Measurements from ENCODE around the gene BASP1.

DNA sequence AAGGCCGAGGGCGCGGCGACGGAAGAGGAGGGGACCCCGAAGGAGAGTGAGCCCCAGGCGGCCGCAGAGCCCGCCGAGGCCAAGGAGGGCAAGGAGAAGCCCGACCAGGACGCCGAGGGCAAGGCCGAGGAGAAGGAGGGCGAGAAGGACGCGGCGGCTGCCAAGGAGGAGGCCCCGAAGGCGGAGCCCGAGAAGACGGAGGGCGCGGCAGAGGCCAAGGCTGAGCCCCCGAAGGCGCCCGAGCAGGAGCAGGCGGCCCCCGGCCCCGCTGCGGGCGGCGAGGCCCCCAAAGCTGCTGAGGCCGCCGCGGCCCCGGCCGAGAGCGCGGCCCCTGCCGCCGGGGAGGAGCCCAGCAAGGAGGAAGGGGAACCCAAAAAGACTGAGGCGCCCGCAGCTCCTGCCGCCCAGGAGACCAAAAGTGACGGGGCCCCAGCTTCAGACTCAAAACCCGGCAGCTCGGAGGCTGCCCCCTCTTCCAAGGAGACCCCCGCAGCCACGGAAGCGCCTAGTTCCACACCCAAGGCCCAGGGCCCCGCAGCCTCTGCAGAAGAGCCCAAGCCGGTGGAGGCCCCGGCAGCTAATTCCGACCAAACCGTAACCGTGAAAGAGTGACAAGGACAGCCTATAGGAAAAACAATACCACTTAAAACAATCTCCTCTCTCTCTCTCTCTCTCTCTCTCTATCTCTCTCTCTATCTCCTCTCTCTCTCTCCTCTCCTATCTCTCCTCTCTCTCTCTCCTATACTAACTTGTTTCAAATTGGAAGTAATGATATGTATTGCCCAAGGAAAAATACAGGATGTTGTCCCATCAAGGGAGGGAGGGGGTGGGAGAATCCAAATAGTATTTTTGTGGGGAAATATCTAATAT is 58.1 kb downstream of the BASP1 start:
- TF ChIP-seq TAF1 (IDR thresholded peaks at IDR 0.05; ENCODE audit: low read depth, low read length) (no peak), POLR2A (IDR thresholded peaks at IDR 0.05; ENCODE audit: low read depth, low read length) (no peak), POLR2AphosphoS5 (IDR thresholded peaks at IDR 0.05; ENCODE audit: low read depth, low read length) (no peak)
